HG03196 (cell line): Measurements from ENCODE around the gene EPHA3.

ENCODE experiments used
- ATAC-seq: cut with Tn5 transposase; IDR thresholded peaks from one replicate; pipeline ENCODE4 v1.9.1; 2021; ENCODE audit not compliant: unreplicated experiment

The EPHA3 gene

GRCh38 chr3:89278302-89279025 is 171.0 kb downstream of the EPHA3 start:
- no peak for ATAC-seq

GRCh38 chr3:89280301-89280700 is 172.9 kb downstream of the EPHA3 start:
- ATAC-seq, result no peak

- ATAC-seq, result no peak
Observed at GRCh38 chr3:89280822-89281365, 173.5 kb downstream of the EPHA3 start.

GRCh38 chr3:89287902-89288508 is 180.6 kb downstream of the EPHA3 start:
- no peak for ATAC-seq

GRCh38 chr3:89289574-89290190 is 182.3 kb downstream of the EPHA3 start:
- ATAC-seq, result no peak

- no peak for ATAC-seq
Observed at GRCh38 chr3:89297199-89297598, 189.8 kb downstream of the EPHA3 start.

- no peak for ATAC-seq
Observed at GRCh38 chr3:89300526-89300925, 193.1 kb downstream of the EPHA3 start.

GRCh38 chr3:89300981-89301380 is 193.6 kb downstream of the EPHA3 start:
- no peak for ATAC-seq

- no peak for ATAC-seq
Observed at GRCh38 chr3:89303701-89304100, 196.3 kb downstream of the EPHA3 start.

- ATAC-seq, result no peak
Observed at GRCh38 chr3:89306540-89306939, 199.1 kb downstream of the EPHA3 start.

GRCh38 chr3:89311581-89311980 is 204.2 kb downstream of the EPHA3 start:
- no peak for ATAC-seq

- ATAC-seq, result no peak
Observed at GRCh38 chr3:89312141-89312540, 204.7 kb downstream of the EPHA3 start.

- no peak for ATAC-seq
Observed at GRCh38 chr3:89314454-89315098, 207.2 kb downstream of the EPHA3 start.

GRCh38 chr3:89315750-89316470 is 208.5 kb downstream of the EPHA3 start:
- ATAC-seq, result no peak

GRCh38 chr3:89320186-89320585 is 212.8 kb downstream of the EPHA3 start:
- ATAC-seq, result no peak

GRCh38 chr3:89326997-89327396 is 219.6 kb downstream of the EPHA3 start:
- no peak for ATAC-seq

- no peak for ATAC-seq
Observed at GRCh38 chr3:89332386-89332785, 225.0 kb downstream of the EPHA3 start.

- ATAC-seq, result no peak
Observed at GRCh38 chr3:89332793-89333192, 225.4 kb downstream of the EPHA3 start.

- ATAC-seq, result no peak
Observed at GRCh38 chr3:89335693-89336092, 228.3 kb downstream of the EPHA3 start.

- no peak for ATAC-seq
Observed at GRCh38 chr3:89340408-89340807, 233.0 kb downstream of the EPHA3 start.

GRCh38 chr3:89344076-89344475 is 236.7 kb downstream of the EPHA3 start:
- ATAC-seq, result no peak
